ENCODE data around the gene XRCC6. TPM values are rescaled to one million over a fixed set of nuclear protein-coding genes. Genes with fewer than 3 reads are reported as not detected.

Gene XRCC6
- polyA plus RNA-seq, 1 donor (not counting 4 experiments of a cell fraction or from before 2014, with no cell fraction given): 247 TPM

GRCh38 chr22:41682033-41682807 is 61.1 kb downstream of the XRCC6 start:
- dilution Hi-C loops (cut with MboI; ENCODE audit: extremely low pct_ligation_motif_present, low sequenced_read_pairs): no loop called here
- Histone ChIP-seq H4K20me1 (ENCODE audit: control insufficient read depth, extremely low read depth, insufficient read depth, low read length) (peaks cover 3% of the 10 kb centered on the region), H3K4me1 (ENCODE audit: control insufficient read depth, extremely low read depth, insufficient read depth, low read length) (peaks cover 15% of the 10 kb centered on the region), H3K36me3 (ENCODE audit: control insufficient read depth in 2 of 2, extremely low read depth in 1 of 2, insufficient read depth in 2 of 2, low read length in 2 of 2) (peaks cover 13 to 14% of the 10 kb centered on the region in 2 experiments), H3K9me1 (ENCODE audit: control insufficient read depth, extremely low read depth, insufficient read depth, low read length) (no peaks in the 10 kb centered on the region), H3K79me2 (ENCODE audit: control insufficient read depth, insufficient read depth, low read length) (peaks cover 88% of the 10 kb centered on the region), H3K9me3 (ENCODE audit: control insufficient read depth, low read depth, low read length) (no peaks in the 10 kb centered on the region), H2AFZ (ENCODE audit: control insufficient read depth, low read length) (peak overlapping the region; percentile 44), H3K4me3 (ENCODE audit: control insufficient read depth in 2 of 3, extremely low read depth in 1 of 3, insufficient read depth in 2 of 3, low read depth in 1 of 3, low read length in 3 of 3) (peak overlapping the region; percentile 48 to 86 (median 63)), H3K27ac (ENCODE audit: control insufficient read depth, insufficient read depth, low read length) (peak overlapping the region; percentile 84), H3K27me3 (ENCODE audit: control insufficient read depth, extremely low read depth, insufficient read depth, low read length) (no peaks in the 10 kb centered on the region), H3K4me2 (ENCODE audit: control insufficient read depth, extremely low read depth, insufficient read depth, low read depth, low read length) (peak overlapping the region; percentile 64), H3K9ac (ENCODE audit: control insufficient read depth, extremely low read depth, insufficient read depth, low read length) (peak overlapping the region; percentile 90)
- FAIRE-seq (no peak), DNase-seq (ENCODE audit: low read depth, low spot score) (no peak)
- TF ChIP-seq CTCF (optimal IDR thresholded peaks at IDR 0.05 in 1 of 3, IDR thresholded peaks at IDR 0.05 in 1 of 3, conservative IDR thresholded peaks at IDR 0.05 in 1 of 3; ENCODE audit: extremely low read depth in 1 of 3, insufficient read depth in 2 of 3, low read length in 3 of 3) (no peak), EZH2 (IDR thresholded peaks at IDR 0.05; ENCODE audit: low read length) (no peak)

- dilution Hi-C loops (cut with MboI; ENCODE audit: extremely low pct_ligation_motif_present, low sequenced_read_pairs): no loop called here
- DNase-seq (ENCODE audit: low read depth, low spot score) (no peak), FAIRE-seq (no peak)
- Histone ChIP-seq H4K20me1 (ENCODE audit: control insufficient read depth, extremely low read depth, insufficient read depth, low read length) (peaks cover 3% of the 10 kb centered on the region), H3K9me3 (ENCODE audit: control insufficient read depth, low read depth, low read length) (no peaks in the 10 kb centered on the region), H3K27me3 (ENCODE audit: control insufficient read depth, extremely low read depth, insufficient read depth, low read length) (no peaks in the 10 kb centered on the region), H2AFZ (ENCODE audit: control insufficient read depth, low read length) (no peak overlapping the region), H3K9me1 (ENCODE audit: control insufficient read depth, extremely low read depth, insufficient read depth, low read length) (no peaks in the 10 kb centered on the region), H3K9ac (ENCODE audit: control insufficient read depth, extremely low read depth, insufficient read depth, low read length) (peak overlapping the region; percentile 90), H3K4me3 (ENCODE audit: control insufficient read depth in 2 of 3, extremely low read depth in 1 of 3, insufficient read depth in 2 of 3, low read depth in 1 of 3, low read length in 3 of 3) (peak overlapping the region in 2 of 3 experiments; percentile 48 to 63), H3K36me3 (ENCODE audit: control insufficient read depth in 2 of 2, extremely low read depth in 1 of 2, insufficient read depth in 2 of 2, low read length in 2 of 2) (peaks cover 13 to 14% of the 10 kb centered on the region in 2 experiments), H3K4me2 (ENCODE audit: control insufficient read depth, extremely low read depth, insufficient read depth, low read depth, low read length) (peak overlapping the region; percentile 64), H3K27ac (ENCODE audit: control insufficient read depth, insufficient read depth, low read length) (peak overlapping the region; percentile 84), H3K79me2 (ENCODE audit: control insufficient read depth, insufficient read depth, low read length) (peaks cover 91% of the 10 kb centered on the region), H3K4me1 (ENCODE audit: control insufficient read depth, extremely low read depth, insufficient read depth, low read length) (peaks cover 16% of the 10 kb centered on the region)
- no peak for TF ChIP-seq EZH2 (IDR thresholded peaks at IDR 0.05; ENCODE audit: low read length)
- TF ChIP-seq CTCF (optimal IDR thresholded peaks at IDR 0.05 in 1 of 3, IDR thresholded peaks at IDR 0.05 in 1 of 3, conservative IDR thresholded peaks at IDR 0.05 in 1 of 3; ENCODE audit: extremely low read depth in 1 of 3, insufficient read depth in 2 of 3, low read length in 3 of 3): no peak
Measured at GRCh38 chr22:41683052-41683451, 62.0 kb downstream of the XRCC6 start.

Measured in keratinocyte (primary cell).